MM.1S (cell line): ENCODE results near the gene MESD.

Source experiments
- DNase-seq: peaks from one replicate; pipeline ENCODE4 v3.0.0-alpha.2; 2015
- H2AFZ ChIP-seq: fragments of 300-600 bp; sonication (generic); 2 replicates; pipeline ENCODE4 v1.6.0; 2016; ENCODE audit warnings: antibody characterized with exemption, low read length
- H3F3A ChIP-seq: fragments of 300-600 bp; sonication (generic); 2 replicates; pipeline ENCODE4 v1.6.1; 2016; ENCODE audit warnings: mild to moderate bottlenecking, antibody characterized with exemption, low read length, moderate library complexity, mixed read lengths; ENCODE audit not compliant: insufficient read depth
- H3K27ac ChIP-seq: fragments of 300-600 bp; sonication (generic); 2 replicates; pipeline ENCODE4 v1.5.1; 2016; ENCODE audit warnings: mild to moderate bottlenecking, low read length
- H3K27me3 ChIP-seq: fragments of 300-600 bp; sonication (generic); replicated peaks from 2 replicates; pipeline ENCODE4 v1.6.0; 2016; ENCODE audit warnings: low read length; ENCODE audit not compliant: insufficient read depth
- H3K36me3 ChIP-seq: fragments of 300-600 bp; sonication (generic); replicated peaks from 2 replicates; pipeline ENCODE4 v1.6.1; 2016; ENCODE audit warnings: mild to moderate bottlenecking, low read length, mixed read lengths; ENCODE audit not compliant: insufficient read depth
- H3K4me1 ChIP-seq: fragments of 300-600 bp; sonication (generic); 2 replicates; pipeline ENCODE4 v1.6.1; 2016; ENCODE audit warnings: low read length, mixed read lengths
- H3K4me2 ChIP-seq: fragments of 300-600 bp; sonication (generic); 2 replicates; pipeline ENCODE4 v1.6.0; 2016; ENCODE audit warnings: low read depth, low read length
- H3K4me3 ChIP-seq: fragments of 300-600 bp; sonication (generic); 2 replicates; pipeline ENCODE4 v1.5.1; 2016; ENCODE audit warnings: low read length, mixed read lengths
- H3K79me2 ChIP-seq: fragments of 300-600 bp; sonication (generic); 2 replicates; pipeline ENCODE4 v1.6.1; 2016; ENCODE audit warnings: mixed run types, low read length, mixed read lengths
- H3K9ac ChIP-seq: fragments of 300-600 bp; sonication (generic); 2 replicates; pipeline ENCODE4 v1.6.1; 2016; ENCODE audit warnings: low read length, mixed read lengths
- H3K9me2 ChIP-seq: fragments of 300-600 bp; sonication (generic); replicated peaks from 2 replicates; pipeline ENCODE4 v1.6.1; 2016; ENCODE audit warnings: mild to moderate bottlenecking, low read length, mixed read lengths; ENCODE audit not compliant: insufficient read depth
- H3K9me3 ChIP-seq: fragments of 300-600 bp; sonication (generic); replicated peaks from 2 replicates; pipeline ENCODE4 v1.6.1; 2016; ENCODE audit warnings: mild to moderate bottlenecking, low read length, mixed read lengths; ENCODE audit not compliant: insufficient read depth
- H4K20me1 ChIP-seq: fragments of 300-600 bp; sonication (generic); 2 replicates; pipeline ENCODE4 v1.6.1; 2016; ENCODE audit warnings: mild to moderate bottlenecking, low read length, moderate library complexity, mixed read lengths; ENCODE audit not compliant: insufficient read depth
- EZH2 ChIP-seq: fragments of 300-600 bp; sonication (generic); optimal IDR thresholded peaks from 2 replicates; pipeline ENCODE3; 2017; ENCODE audit warnings: low read depth, mild to moderate bottlenecking, antibody characterized with exemption, low read length, mixed read lengths
- EZH2phosphoT487 ChIP-seq: fragments of 300-600 bp; sonication (generic); IDR thresholded peaks from 2 replicates; pipeline ENCODE4 v1.6.1; 2018; ENCODE audit warnings: antibody characterized with exemption, low read length
- TF ChIP-seq, protein P1 (sequence below): fragments of 300-600 bp; sonication (generic); IDR thresholded peaks from 2 replicates; pipeline ENCODE4 v1.5.1; 2016; ENCODE audit warnings: antibody characterized with exemption, low read length, mixed read lengths

The MESD gene

DNA sequence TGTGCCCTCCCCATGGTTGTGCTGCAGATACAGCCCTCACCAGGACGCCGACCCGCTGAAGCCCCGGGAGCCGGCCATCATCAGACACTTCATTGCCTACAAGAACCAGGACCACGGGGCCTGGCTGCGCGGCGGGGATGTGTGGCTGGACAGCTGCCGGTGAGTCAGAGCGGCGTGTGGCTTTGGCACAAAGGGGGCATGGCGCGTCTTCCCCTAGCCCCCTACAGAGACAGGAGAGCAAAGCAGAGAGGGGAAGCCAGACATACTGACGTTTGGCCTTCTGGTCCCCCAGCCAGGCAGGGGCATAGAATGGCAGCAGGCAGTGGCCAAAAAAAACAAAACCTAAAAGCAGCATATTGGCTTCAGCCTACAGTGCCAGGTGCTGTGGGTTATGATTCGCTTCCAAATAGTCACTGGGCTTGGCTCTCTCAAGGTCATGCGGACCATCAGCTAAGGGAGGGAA lies 64.0 kb downstream of the MESD start:
- Histone ChIP-seq H3K4me1 (no peaks in the 10 kb centered on the region), H3K79me2 (no peaks in the 10 kb centered on the region), H3K36me3 (no peaks in the 10 kb centered on the region), H3K27me3 (no peaks in the 10 kb centered on the region), H3K9me2 (no peaks in the 10 kb centered on the region), H3K4me3 (no peak overlapping the region), H3K4me2 (no peak overlapping the region), H2AFZ (no peak overlapping the region), H3K27ac (no peak overlapping the region), H3K9me3 (no peaks in the 10 kb centered on the region), H3K9ac (no peak overlapping the region), H3F3A (no peaks in the 10 kb centered on the region), H4K20me1 (no peaks in the 10 kb centered on the region)
- no peak for DNase-seq
- TF ChIP-seq, protein P1, sequence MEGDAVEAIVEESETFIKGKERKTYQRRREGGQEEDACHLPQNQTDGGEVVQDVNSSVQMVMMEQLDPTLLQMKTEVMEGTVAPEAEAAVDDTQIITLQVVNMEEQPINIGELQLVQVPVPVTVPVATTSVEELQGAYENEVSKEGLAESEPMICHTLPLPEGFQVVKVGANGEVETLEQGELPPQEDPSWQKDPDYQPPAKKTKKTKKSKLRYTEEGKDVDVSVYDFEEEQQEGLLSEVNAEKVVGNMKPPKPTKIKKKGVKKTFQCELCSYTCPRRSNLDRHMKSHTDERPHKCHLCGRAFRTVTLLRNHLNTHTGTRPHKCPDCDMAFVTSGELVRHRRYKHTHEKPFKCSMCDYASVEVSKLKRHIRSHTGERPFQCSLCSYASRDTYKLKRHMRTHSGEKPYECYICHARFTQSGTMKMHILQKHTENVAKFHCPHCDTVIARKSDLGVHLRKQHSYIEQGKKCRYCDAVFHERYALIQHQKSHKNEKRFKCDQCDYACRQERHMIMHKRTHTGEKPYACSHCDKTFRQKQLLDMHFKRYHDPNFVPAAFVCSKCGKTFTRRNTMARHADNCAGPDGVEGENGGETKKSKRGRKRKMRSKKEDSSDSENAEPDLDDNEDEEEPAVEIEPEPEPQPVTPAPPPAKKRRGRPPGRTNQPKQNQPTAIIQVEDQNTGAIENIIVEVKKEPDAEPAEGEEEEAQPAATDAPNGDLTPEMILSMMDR = no peak
- no peak for TF ChIP-seq EZH2phosphoT487
- no peak for TF ChIP-seq EZH2

DNA sequence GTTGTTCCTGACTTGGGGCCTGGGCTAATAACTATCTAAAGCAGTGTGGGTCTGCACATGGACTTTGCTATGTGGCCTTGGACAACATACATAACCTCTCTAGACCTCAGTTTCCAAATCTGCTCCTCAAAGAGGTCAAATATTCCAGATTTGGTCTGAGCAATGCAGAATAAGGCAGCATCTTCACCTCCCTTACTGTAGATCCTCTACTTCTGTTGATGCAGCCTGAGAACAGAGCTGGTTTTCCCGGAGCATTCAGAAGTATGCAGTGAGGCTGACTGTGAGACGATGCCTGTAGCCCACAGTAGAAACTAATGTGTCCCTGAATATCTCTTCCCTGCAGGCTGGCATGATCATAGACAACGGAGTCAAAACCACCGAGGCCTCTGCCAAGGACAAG lies 65.3 kb downstream of the MESD start:
- H3K9ac ChIP-seq = no peak overlapping the region

DNA sequence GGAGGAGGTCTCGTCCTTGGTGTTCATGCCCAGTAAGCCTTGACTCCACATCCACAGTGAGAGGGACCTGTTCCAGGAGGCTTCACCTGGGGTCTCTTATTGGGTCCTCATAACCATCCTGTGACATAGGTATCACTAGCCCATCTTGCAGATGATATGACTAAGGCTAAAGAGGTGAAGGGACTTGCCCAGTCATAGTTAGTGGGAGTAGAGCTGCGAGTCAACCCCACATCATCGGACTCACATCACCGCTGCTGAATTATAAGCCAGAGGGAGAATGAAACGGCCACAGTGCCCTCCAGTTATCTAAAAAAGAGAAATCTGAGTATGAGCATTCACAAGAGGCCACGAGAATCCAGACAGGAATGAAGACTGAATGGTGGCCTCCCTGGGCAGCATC lies 66.0 kb downstream of the MESD start:
- no peaks in the 10 kb centered on the region for H3K27me3 ChIP-seq
- no peak overlapping the region for H3K27ac ChIP-seq

More for the DNA sequence above, 65.3 kb downstream of the MESD start:
- no peaks in the 10 kb centered on the region for H3K4me1 ChIP-seq
- no peaks in the 10 kb centered on the region for H3K9me2 ChIP-seq
- H3F3A ChIP-seq = no peaks in the 10 kb centered on the region
- H3K36me3 ChIP-seq = no peaks in the 10 kb centered on the region
- H3K9me3 ChIP-seq = no peaks in the 10 kb centered on the region
- no peak overlapping the region for H3K4me3 ChIP-seq
- no peaks in the 10 kb centered on the region for H4K20me1 ChIP-seq
- no peak overlapping the region for H3K27ac ChIP-seq
- no peak overlapping the region for H3K4me2 ChIP-seq
- no peak overlapping the region for H2AFZ ChIP-seq
- no peaks in the 10 kb centered on the region for H3K27me3 ChIP-seq
- no peaks in the 10 kb centered on the region for H3K79me2 ChIP-seq
- TF ChIP-seq, protein P1 = no peak
- TF ChIP-seq EZH2phosphoT487 = no peak
- TF ChIP-seq EZH2 = no peak
- DNase-seq = no peak

More for the DNA sequence above, 66.0 kb downstream of the MESD start:
- Histone ChIP-seq H3K36me3 (no peaks in the 10 kb centered on the region), H3K9me3 (no peaks in the 10 kb centered on the region), H3F3A (no peaks in the 10 kb centered on the region), H2AFZ (no peak overlapping the region), H3K79me2 (no peaks in the 10 kb centered on the region), H4K20me1 (no peaks in the 10 kb centered on the region), H3K4me2 (no peak overlapping the region), H3K9me2 (no peaks in the 10 kb centered on the region), H3K4me3 (no peak overlapping the region), H3K4me1 (no peaks in the 10 kb centered on the region), H3K9ac (no peak overlapping the region)
- no peak for DNase-seq
- TF ChIP-seq EZH2phosphoT487 (no peak), EZH2 (no peak)
- TF ChIP-seq, protein P1 = no peak
